ENCODE measurements around the gene RASGRF2.

The RASGRF2 gene

GRCh38 chr5:80951366-80951765 is 8.8 kb upstream of the RASGRF2 start:
- no peak for DNase-seq (ENCODE audit: low spot score)

- DNase-seq (ENCODE audit: low spot score), result no peak
These were observed 6.6 kb upstream of the RASGRF2 start for GRCh38 chr5:80953587-80953986.

- DNase-seq (ENCODE audit: low spot score), result no peak
These were observed 5.0 kb upstream of the RASGRF2 start for GRCh38 chr5:80955082-80955590.

- no peak for DNase-seq (ENCODE audit: low spot score)
These were observed 3.9 kb upstream of the RASGRF2 start for GRCh38 chr5:80956272-80956671.

- DNase-seq (ENCODE audit: low spot score), result no peak
These were observed 3.0 kb upstream of the RASGRF2 start for GRCh38 chr5:80957031-80957761.

GRCh38 chr5:80958616-80959015 is 1.5 kb upstream of the RASGRF2 start:
- no peak for DNase-seq (ENCODE audit: low spot score)

- DNase-seq (ENCODE audit: low spot score), result no peak
These were observed 1.0 kb upstream of the RASGRF2 start for GRCh38 chr5:80959138-80959537.

GRCh38 chr5:80960531-80961375 is 590 bp downstream of the RASGRF2 start:
- peak; percentile 85 for DNase-seq (ENCODE audit: low spot score)

- DNase-seq (ENCODE audit: low spot score), result peak; percentile 36
These were observed 1.5 kb downstream of the RASGRF2 start for GRCh38 chr5:80961376-80962281.

GRCh38 chr5:80962630-80963520 is 2.7 kb downstream of the RASGRF2 start:
- no peak for DNase-seq (ENCODE audit: low spot score)

GRCh38 chr5:80963521-80963895 is 3.3 kb downstream of the RASGRF2 start:
- DNase-seq (ENCODE audit: low spot score), result no peak

GRCh38 chr5:80963966-80964481 is 3.9 kb downstream of the RASGRF2 start:
- no peak for DNase-seq (ENCODE audit: low spot score)

- no peak for DNase-seq (ENCODE audit: low spot score)
These were observed 4.3 kb downstream of the RASGRF2 start for GRCh38 chr5:80964491-80964890.

- DNase-seq (ENCODE audit: low spot score), result no peak
These were observed 4.8 kb downstream of the RASGRF2 start for GRCh38 chr5:80964919-80965318.

GRCh38 chr5:80967500-80968181 is 7.5 kb downstream of the RASGRF2 start:
- DNase-seq (ENCODE audit: low spot score), result peak; percentile 38

- DNase-seq (ENCODE audit: low spot score), result no peak
These were observed 12.9 kb downstream of the RASGRF2 start for GRCh38 chr5:80973027-80973426.

- DNase-seq (ENCODE audit: low spot score), result no peak
These were observed 14.9 kb downstream of the RASGRF2 start for GRCh38 chr5:80975065-80975464.

- DNase-seq (ENCODE audit: low spot score), result no peak
These were observed 16.8 kb downstream of the RASGRF2 start for GRCh38 chr5:80976985-80977384.

GRCh38 chr5:80977764-80978163 is 17.6 kb downstream of the RASGRF2 start:
- no peak for DNase-seq (ENCODE audit: low spot score)

- DNase-seq (ENCODE audit: low spot score), result no peak
These were observed 18.7 kb downstream of the RASGRF2 start for GRCh38 chr5:80978772-80979317.
